Esophagus (tissue), 2 donors: ENCODE results near the gene PCDHGA9. TPM values are rescaled to one million over a fixed set of nuclear protein-coding genes. Genes with fewer than 3 reads are reported as not detected.
"Not testable (repeated sequence)": the region's sequence is repeated elsewhere in the genome, so short reads cannot be mapped to it uniquely, and the experiment has no call there.

Source experiments
- H3K27ac ChIP-seq, 2 donors: one replicate each; pipeline ENCODE4 v1.5.1; 2013; ENCODE audit warnings: low read depth in 2 of 2, mild to moderate bottlenecking in 2 of 2, inconsistent platforms in 1 of 2, low read length in 1 of 2, moderate library complexity in 1 of 2
- H3K27me3 ChIP-seq, 2 donors: one replicate each; pipeline ENCODE4 v1.6.1; 2013; ENCODE audit warnings: low read length in 2 of 2, control low read depth in 1 of 2, mild to moderate bottlenecking in 1 of 2; ENCODE audit not compliant: insufficient read depth in 2 of 2, control insufficient read depth in 1 of 2
- H3K36me3 ChIP-seq, 2 donors: one replicate each; pipeline ENCODE4 v1.6.1; 2013; ENCODE audit warnings: low read length in 1 of 2; ENCODE audit not compliant: control insufficient read depth in 2 of 2, insufficient read depth in 2 of 2
- H3K4me1 ChIP-seq, 2 donors: one replicate each; pipeline ENCODE4 v1.6.1; 2013; ENCODE audit warnings: low read length in 1 of 2; ENCODE audit not compliant: control insufficient read depth in 2 of 2, insufficient read depth in 2 of 2
- H3K4me3 ChIP-seq, 2 donors: one replicate each; pipeline ENCODE4 v1.5.1; 2013; ENCODE audit warnings: low read length in 2 of 2, mild to moderate bottlenecking in 2 of 2, low read depth in 1 of 2, moderate library complexity in 1 of 2
- H3K9me3 ChIP-seq, 2 donors: one replicate each; pipeline ENCODE4 v1.6.1; 2013; ENCODE audit warnings: mild to moderate bottlenecking in 2 of 2, low read depth in 1 of 2, low read length in 1 of 2, moderate library complexity in 1 of 2; ENCODE audit not compliant: control insufficient read depth in 2 of 2, insufficient read depth in 1 of 2
- WGBS, 2 donors: extraction: QIAGEN DNeasy Blood & Tissue Kit; methylation state at CpG; one replicate each; pipeline ENCODE4 v1.1.7; 2013; 5-methylcytosine and 5-hydroxymethylcytosine counted together
- polyA plus RNA-seq, 2 donors: library from polyadenylated mRNA; stranded (reverse); fragments of 200-250 nt; gene quantifications; one replicate each; pipeline ENCODE4 v1.2.3, GENCODE V29; 2013
- donor health status: healthy with polysubstance abuse.
- donor health status: Bipolar disorder and iron deficiency.

PCDHGA9 gene
- polyA plus RNA-seq, 2 donors: 0.54 to 0.83 TPM

GRCh38 chr5:141366016-141366896 is 36.3 kb upstream of the PCDHGA9 start:
- Histone ChIP-seq H3K4me1 (peaks cover 0 to 4% of the 10 kb centered on the region in 2 donors), H3K27ac (no peak overlapping the region), H3K4me3 (no peak overlapping the region), H3K27me3 (peaks cover 0 to 7% of the 10 kb centered on the region in 2 donors), H3K36me3 (no peaks in the 10 kb centered on the region), H3K9me3 (peaks cover 38 to 47% of the 10 kb centered on the region in 2 donors)
- 35 to 43% methylated on average over 45 to 46 of the region's 46 CpGs for WGBS, 2 donors

- Histone ChIP-seq H3K27ac (no peak within 1 kb of the TSS), H3K4me3 (peak within 1 kb of the TSS; percentile 11 to 16), H3K4me1 (peaks cover 3% of the 10 kb centered on the region in 2 donors), H3K36me3 (no peaks in the 10 kb centered on the region), H3K9me3 (peaks cover 42 to 56% of the 10 kb centered on the region in 2 donors), H3K27me3 (peaks cover 0 to 8% of the 10 kb centered on the region in 2 donors)
- WGBS, 2 donors: 22% methylated on average over 32 of the region's 32 CpGs
Measured at GRCh38 chr5:141369994-141370848, 32.4 kb upstream of the PCDHGA9 start, which contains the start of gene PCDHGB3. PCDHGB3 (plus strand) TSS chr5:141370242; CDS start chr5:141370395, 153 bp downstream.

- 38 to 41% methylated on average over 69 of the region's 69 CpGs for WGBS, 2 donors
- Histone ChIP-seq H3K9me3 (peaks cover 42 to 55% of the 10 kb centered on the region in 2 donors), H3K27me3 (peaks cover 0 to 8% of the 10 kb centered on the region in 2 donors)
Measured at GRCh38 chr5:141371572-141372475, 30.8 kb upstream of the PCDHGA9 start.

GRCh38 chr5:141373673-141374317 is 28.8 kb upstream of the PCDHGA9 start, which contains the start of gene PCDHGA6:
PCDHGA6 (plus strand) TSS chr5:141373891; CDS start chr5:141374084, 193 bp downstream.
- Histone ChIP-seq H3K27me3 (peaks cover 0 to 8% of the 10 kb centered on the region in 2 donors), H3K4me3 (no peak within 1 kb of the TSS), H3K9me3 (peaks cover 42 to 62% of the 10 kb centered on the region in 2 donors), H3K27ac (no peak within 1 kb of the TSS), H3K36me3 (no peaks in the 10 kb centered on the region), H3K4me1 (peaks cover 3% of the 10 kb centered on the region in 2 donors)
- 19 to 25% methylated on average over 27 of the region's 27 CpGs for WGBS, 2 donors

More at GRCh38 chr5:141371572-141372475, 30.8 kb upstream of the PCDHGA9 start:
- no peaks in the 10 kb centered on the region for H3K36me3 ChIP-seq
- peaks cover 3% of the 10 kb centered on the region in 2 donors for H3K4me1 ChIP-seq
- H3K27ac ChIP-seq: no peak overlapping the region
- no peak overlapping the region for H3K4me3 ChIP-seq

- H3K4me3 ChIP-seq: no peak overlapping the region
- 58 to 62% methylated on average over 14 of the region's 14 CpGs for WGBS, 2 donors
Measured at GRCh38 chr5:141374627-141375026, 28.0 kb upstream of the PCDHGA9 start.

GRCh38 chr5:141375444-141376155 is 27.0 kb upstream of the PCDHGA9 start:
- H3K9me3 ChIP-seq: peaks cover 35 to 58% of the 10 kb centered on the region in 2 donors
- H3K4me3 ChIP-seq, H3K27me3 ChIP-seq, H3K27ac ChIP-seq, H3K4me1 ChIP-seq, H3K36me3 ChIP-seq: not testable (repeated sequence)
- 55 to 58% methylated on average over 37 to 43 of the region's 48 CpGs for WGBS, 2 donors

More at GRCh38 chr5:141374627-141375026, 28.0 kb upstream of the PCDHGA9 start:
- no peak overlapping the region for H3K27ac ChIP-seq
- H3K27me3 ChIP-seq: peaks cover 0 to 8% of the 10 kb centered on the region in 2 donors
- no peaks in the 10 kb centered on the region for H3K36me3 ChIP-seq
- H3K4me1 ChIP-seq: peaks cover 3% of the 10 kb centered on the region in 2 donors
- peaks cover 42 to 62% of the 10 kb centered on the region in 2 donors for H3K9me3 ChIP-seq

GRCh38 chr5:141382469-141383294 is 19.9 kb upstream of the PCDHGA9 start, which contains the start of gene PCDHGA7:
PCDHGA7 (plus strand) TSS chr5:141382742; CDS start chr5:141382900, 158 bp downstream.
- no peaks in the 10 kb centered on the region for H3K36me3 ChIP-seq
- no peaks in the 10 kb centered on the region for H3K27me3 ChIP-seq
- H3K27ac ChIP-seq: no peak within 1 kb of the TSS
- WGBS, 2 donors: 21 to 22% methylated on average over 37 of the region's 37 CpGs
- peaks cover 0 to 4% of the 10 kb centered on the region in 2 donors for H3K4me1 ChIP-seq
- peaks cover 24 to 32% of the 10 kb centered on the region in 2 donors for H3K9me3 ChIP-seq
- H3K4me3 ChIP-seq: peak within 1 kb of the TSS in 1 of 2 donors; percentile 7
